H1 (cell line): Measurements from ENCODE around the gene CUL2. TPM values are rescaled to one million over a fixed set of nuclear protein-coding genes. Genes with fewer than 3 reads are reported as not detected.
A peak's percentile ranks its signal among the peaks of the same experiment; 100 is the strongest.

Source experiments
- CTCF ChIA-PET: fragments of 300-600 bp; sonication (Branson Sonifier 250); formaldehyde crosslinking; loops from one replicate; lab custom pipeline; 2021; ENCODE audit not compliant: partially characterized antibody; lab: Charles Lee
- POLR2A ChIA-PET: fragments of 300-600 bp; sonication (Branson Sonifier 250); formaldehyde crosslinking; loops from one replicate; lab custom pipeline; 2021; ENCODE audit warnings: inconsistent platforms; ENCODE audit not compliant: partially characterized antibody; lab: Charles Lee
- DNase-seq, 2 experiments: peaks; one replicate each; pipeline versions ENCODE4 v3.0.0 to v3.0.0-alpha.2; 2010 to 2022; ENCODE audit warnings: low spot score in 2 of 2, low read depth in 1 of 2, mixed read lengths in 1 of 2
- FAIRE-seq: peaks from 2 replicates; lab custom pipeline; 2011; peaks lifted over from hg19 to GRCh38; lab: Jason Lieb, UNC
- H2AFZ ChIP-seq: 2 replicates; pipeline ENCODE4 v1.8.1; 2012; ENCODE audit warnings: low read length, inconsistent platforms
- H2AK5ac ChIP-seq: 2 replicates; pipeline ENCODE4 v1.6.1; 2013; ENCODE audit warnings: low read depth, low read length
- H2BK120ac ChIP-seq: replicated peaks from 2 replicates; pipeline ENCODE3; 2013; ENCODE audit warnings: low read depth, low read length, inconsistent platforms
- H2BK12ac ChIP-seq: 2 replicates; pipeline ENCODE4 v1.6.1; 2013; ENCODE audit warnings: low read depth, low read length
- H2BK15ac ChIP-seq: 2 replicates; pipeline ENCODE4 v1.6.1; 2013; ENCODE audit warnings: low read length
- H2BK20ac ChIP-seq: 2 replicates; pipeline ENCODE4 v1.6.1; 2013; ENCODE audit warnings: low read length
- H2BK5ac ChIP-seq: 2 replicates; pipeline ENCODE4 v1.6.1; 2013; ENCODE audit warnings: low read depth, low read length
- H3K14ac ChIP-seq: 2 replicates; pipeline ENCODE4 v1.6.1; 2013; ENCODE audit warnings: inconsistent platforms; ENCODE audit not compliant: insufficient read length
- H3K18ac ChIP-seq: 2 replicates; pipeline ENCODE4 v1.6.1; 2013; ENCODE audit warnings: low read length; ENCODE audit errors: extremely low read depth
- H3K23ac ChIP-seq: 2 replicates; pipeline ENCODE4 v1.6.1; 2013; ENCODE audit warnings: inconsistent platforms; ENCODE audit not compliant: insufficient read length
- H3K23me2 ChIP-seq: 2 replicates; pipeline ENCODE4 v1.6.1; 2013; ENCODE audit warnings: low read depth, low read length
- H3K27ac ChIP-seq: 2 replicates; pipeline ENCODE4 v1.6.1; 2011; ENCODE audit warnings: low read depth, low read length, inconsistent platforms
- H3K27me3 ChIP-seq, 4 experiments: replicated peaks in 1 of 4; 1 replicate in 1 of 4; 2 replicates in 3 of 4; pipeline versions ENCODE4 v1.6.1 to v1.8.1; 2011 to 2013; ENCODE audit warnings: low read length in 3 of 4, mild to moderate bottlenecking in 3 of 4, inconsistent platforms in 2 of 4, mixed read lengths in 2 of 4, moderate library complexity in 1 of 4; ENCODE audit not compliant: control insufficient read depth in 3 of 4, insufficient read depth in 3 of 4; ENCODE audit errors: extremely low read depth in 1 of 4
- H3K36me3 ChIP-seq, 4 experiments: 2 replicates each; pipeline versions ENCODE4 v1.6.1 to v1.8.1; 2011 to 2013; ENCODE audit warnings: mild to moderate bottlenecking in 4 of 4, low read length in 3 of 4, moderate library complexity in 2 of 4, control low read depth in 1 of 4, inconsistent platforms in 1 of 4; ENCODE audit not compliant: insufficient read depth in 4 of 4, control insufficient read depth in 2 of 4
- H3K4ac ChIP-seq: replicated peaks from 2 replicates; pipeline ENCODE3; 2013; ENCODE audit warnings: low read length, low read depth, mixed read lengths, inconsistent platforms; ENCODE audit not compliant: insufficient read length
- H3K4me1 ChIP-seq, 4 experiments: replicated peaks in 1 of 4; 1 replicate in 1 of 4; 2 replicates in 3 of 4; pipeline versions ENCODE4 v1.6.1 to v1.8.1; 2011 to 2013; ENCODE audit warnings: low read length in 3 of 4, inconsistent platforms in 2 of 4, mixed read lengths in 1 of 4; ENCODE audit not compliant: insufficient read depth in 4 of 4, control insufficient read depth in 3 of 4
- H3K4me2 ChIP-seq, 2 experiments: 2 replicates each; pipeline versions ENCODE4 v1.6.1 to v1.8.1; 2011 to 2013; ENCODE audit warnings: low read depth in 2 of 2, low read length in 2 of 2, control low read depth in 1 of 2, inconsistent platforms in 1 of 2, mild to moderate bottlenecking in 1 of 2; ENCODE audit not compliant: insufficient read depth in 1 of 2
- H3K4me3 ChIP-seq, 4 experiments: fragments of 200-600, 300-600 bp in 1 of 4; sonication (generic), shearing (Covaris generic), sonication (Bioruptor Twin) in 1 of 4; 2 replicates each; pipeline versions ENCODE4 v1.5.1 to v1.8.1; 2011 to 2016; ENCODE audit warnings: low read length in 4 of 4, low read depth in 3 of 4, control low read depth in 2 of 4, inconsistent platforms in 2 of 4, mild to moderate bottlenecking in 2 of 4, mixed read lengths in 1 of 4, moderate library complexity in 1 of 4; ENCODE audit not compliant: insufficient read depth in 2 of 4; ENCODE audit errors: extremely low read depth in 1 of 4
- H3K56ac ChIP-seq: replicated peaks from 2 replicates; pipeline ENCODE3; 2013; ENCODE audit warnings: low read depth, mild to moderate bottlenecking, mixed read lengths, low read length, inconsistent platforms; ENCODE audit not compliant: insufficient read length
- H3K79me1 ChIP-seq: 2 replicates; pipeline ENCODE4 v1.6.1; 2013; ENCODE audit warnings: low read depth, low read length, control low read depth
- H3K79me2 ChIP-seq, 2 experiments: 2 replicates each; pipeline versions ENCODE4 v1.6.1 to v1.8.1; 2012 to 2013; ENCODE audit warnings: low read length in 2 of 2, mild to moderate bottlenecking in 2 of 2, inconsistent platforms in 1 of 2; ENCODE audit not compliant: insufficient read depth in 2 of 2, control insufficient read depth in 1 of 2
- H3K9ac ChIP-seq, 4 experiments: replicated peaks in 1 of 4; 1 replicate in 1 of 4; 2 replicates in 3 of 4; pipeline versions ENCODE4 v1.6.1 to v1.8.1; 2011 to 2013; ENCODE audit warnings: low read depth in 3 of 4, low read length in 3 of 4, control low read depth in 2 of 4, mild to moderate bottlenecking in 2 of 4, moderate library complexity in 2 of 4, inconsistent platforms in 1 of 4; ENCODE audit errors: extremely low read depth in 1 of 4
- H3K9me3 ChIP-seq, 2 experiments: 2 replicates each; pipeline versions ENCODE4 v1.6.1 to v1.8.1; 2012 to 2013; ENCODE audit warnings: mild to moderate bottlenecking in 2 of 2, moderate library complexity in 2 of 2, control low read depth in 1 of 2, inconsistent platforms in 1 of 2, low read depth in 1 of 2, low read length in 1 of 2, mixed read lengths in 1 of 2; ENCODE audit not compliant: insufficient read depth in 2 of 2
- H4K20me1 ChIP-seq, 2 experiments: replicated peaks in 1 of 2; 2 replicates each; pipeline versions ENCODE3 to v1.8.1; 2011 to 2013; ENCODE audit warnings: inconsistent platforms in 2 of 2, low read length in 2 of 2, mild to moderate bottlenecking in 1 of 2; ENCODE audit not compliant: insufficient read depth in 2 of 2, control insufficient read depth in 1 of 2
- H4K5ac ChIP-seq: 2 replicates; pipeline ENCODE4 v1.6.1; 2013; ENCODE audit warnings: low read length, low read depth, mixed read lengths, inconsistent platforms; ENCODE audit not compliant: insufficient read length
- H4K8ac ChIP-seq: 2 replicates; pipeline ENCODE4 v1.8.0; 2013; ENCODE audit warnings: mild to moderate bottlenecking, moderate library complexity, low read length, inconsistent platforms; ENCODE audit not compliant: insufficient read depth; ENCODE audit errors: extremely low read depth
- H4K91ac ChIP-seq: replicated peaks from 2 replicates; pipeline ENCODE3; 2013; ENCODE audit warnings: low read length, mixed read lengths, inconsistent platforms; ENCODE audit not compliant: insufficient read length
- SP1 ChIP-seq: IDR thresholded peaks from 2 replicates; pipeline ENCODE4 v1.6.1; 2011; ENCODE audit warnings: low read depth, low read length
- TEAD4 ChIP-seq: IDR thresholded peaks from 2 replicates; pipeline ENCODE4 v1.6.1; 2012; ENCODE audit warnings: low read depth, low read length, inconsistent platforms, mixed read lengths
- WGBS, 2 experiments: shearing (Covaris generic) in 1 of 2; methylation state at CpG; one replicate each; pipeline versions ENCODE4 v1.1.6 to v1.1.7; 2013 to 2015; ENCODE audit warnings: low lambda C conversion rate in 2 of 2, mixed read lengths in 2 of 2, inconsistent platforms in 1 of 2, low coverage in 1 of 2, missing lambda C conversion rate in 1 of 2; ENCODE audit not compliant: insufficient replicate concordance in 2 of 2, insufficient coverage in 1 of 2, insufficient read length in 1 of 2; ENCODE audit errors: extremely low coverage in 1 of 2, missing lambda C conversion rate in 1 of 2; 5-methylcytosine and 5-hydroxymethylcytosine counted together
- polyA plus RNA-seq, 7 experiments: library from polyadenylated mRNA; depleted of rRNA in 3 of 7; stranded (reverse) in 5 of 7; unstranded in 2 of 7; fragments of >200 nt in 5 of 7; fragments of 200-250 nt in 2 of 7; gene quantifications; 1 replicate in 5 of 7; 2 replicates in 1 of 7; 4 replicates in 1 of 7; pipeline versions ENCODE4 v1.2.1 to v1.2.3, GENCODE V29; 2011 to 2013; ENCODE audit warnings: missing spikeins in 2 of 7, mixed read lengths in 2 of 7
- total RNA-seq: library from RNA; stranded (reverse); fragmentation: NEBNext Ultra II Directional; extraction: Animal tissue kit (Norgen Biotek cat#: 25700); gene quantifications from 2 replicates; pipeline ENCODE4 v1.2.1, GENCODE V29; 2021

The CUL2 gene
- total and polyA plus RNA-seq, 2 of the 8 experiments (the other 6 are each of a cell fraction or from before 2014, with no cell fraction given): 10.2 to 43.1 TPM

GRCh38 chr10:35000936-35001335 is 89.2 kb downstream of the CUL2 start:
- DNase-seq (no peak), FAIRE-seq (no peak)
- H4K91ac ChIP-seq: no peak overlapping the region
- no peaks in the 10 kb centered on the region for H4K20me1 ChIP-seq
- POLR2A ChIA-PET: no interaction called here
- no peak overlapping the region for H2BK5ac ChIP-seq
- no peak overlapping the region for H3K18ac ChIP-seq
- H2AK5ac ChIP-seq: no peak overlapping the region
- peak; percentile 54; the same call in 1 of the 2 replicates for TF ChIP-seq TEAD4
- TF ChIP-seq SP1: no peak
- no peak overlapping the region for H2BK20ac ChIP-seq
- no peak overlapping the region for H3K23ac ChIP-seq
- no peaks in the 10 kb centered on the region for H3K79me1 ChIP-seq
- CTCF ChIA-PET: no interaction called here
- H3K4me3 ChIP-seq: no peak overlapping the region
- H3K36me3 ChIP-seq: no peaks in the 10 kb centered on the region
- no peak overlapping the region for H3K4ac ChIP-seq
- no peaks in the 10 kb centered on the region for H3K27me3 ChIP-seq
- H3K9me3 ChIP-seq: no peaks in the 10 kb centered on the region
- no peak overlapping the region for H2AFZ ChIP-seq
- no peak overlapping the region for H4K8ac ChIP-seq
- no peak overlapping the region for H3K14ac ChIP-seq
- no peak overlapping the region for H4K5ac ChIP-seq
- no peak overlapping the region for H3K9ac ChIP-seq
- H2BK15ac ChIP-seq: no peak overlapping the region
- H3K23me2 ChIP-seq: no peaks in the 10 kb centered on the region
- WGBS, 2 experiments: 96% methylated on average over 4 of the region's 4 CpGs; no CpG with 5 or more reads in 1 of the 2 experiments
- no peak overlapping the region for H3K27ac ChIP-seq
- no peak overlapping the region for H2BK120ac ChIP-seq
- no peaks in the 10 kb centered on the region for H3K79me2 ChIP-seq
- no peak overlapping the region for H3K4me2 ChIP-seq
- no peak overlapping the region for H3K56ac ChIP-seq
- H2BK12ac ChIP-seq: no peak overlapping the region
- peaks cover 0 to 8% (median 1%) of the 10 kb centered on the region in 4 experiments; a peak in 4 of 7 replicates for H3K4me1 ChIP-seq
